Keratinocyte (primary cell): ENCODE data around the gene SSX1.
"Not testable (repeated sequence)": the region's sequence is repeated elsewhere in the genome, so short reads cannot be mapped to it uniquely, and the experiment has no call there.

ENCODE experiments used
- EZH2 ChIP-seq: IDR thresholded peaks from one replicate; pipeline ENCODE4 v1.6.1; 2012; ENCODE audit warnings: inconsistent platforms, mild to moderate bottlenecking, low read length, moderate library complexity
- TF ChIP-seq, protein P1 (sequence below), 3 experiments: IDR thresholded peaks in 1 of 3; conservative IDR thresholded peaks in 1 of 3; optimal IDR thresholded peaks in 1 of 3; 2 replicates in 2 of 3; 3 replicates in 1 of 3; pipeline versions ENCODE3 to v1.5.1; 2011; ENCODE audit warnings: low read length in 3 of 3, mild to moderate bottlenecking in 3 of 3, moderate library complexity in 2 of 3, control low read depth in 1 of 3, inconsistent platforms in 1 of 3; ENCODE audit not compliant: insufficient read depth in 2 of 3; ENCODE audit errors: extremely low read depth in 1 of 3

DNA sequence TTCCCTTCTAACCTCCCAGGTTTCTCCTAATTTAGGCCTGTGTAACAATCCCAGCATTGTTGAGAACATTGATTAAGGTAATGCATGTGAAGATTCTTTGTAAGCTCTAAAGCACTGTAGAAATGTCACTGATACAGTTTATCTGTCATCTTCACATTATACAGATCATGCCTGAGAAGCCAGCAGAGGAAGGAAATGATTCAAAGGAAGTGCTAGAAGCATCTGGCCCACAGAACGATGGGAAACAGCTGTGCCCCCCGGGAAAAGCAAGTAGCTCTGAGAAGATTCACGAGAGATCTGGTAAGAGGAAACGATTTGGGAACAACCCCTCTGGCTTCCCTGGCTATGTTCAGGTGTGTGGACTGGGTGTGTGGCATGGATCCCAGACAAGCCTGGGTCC lies 40.9 kb upstream of the SSX1 start:
- TF ChIP-seq, protein P1, sequence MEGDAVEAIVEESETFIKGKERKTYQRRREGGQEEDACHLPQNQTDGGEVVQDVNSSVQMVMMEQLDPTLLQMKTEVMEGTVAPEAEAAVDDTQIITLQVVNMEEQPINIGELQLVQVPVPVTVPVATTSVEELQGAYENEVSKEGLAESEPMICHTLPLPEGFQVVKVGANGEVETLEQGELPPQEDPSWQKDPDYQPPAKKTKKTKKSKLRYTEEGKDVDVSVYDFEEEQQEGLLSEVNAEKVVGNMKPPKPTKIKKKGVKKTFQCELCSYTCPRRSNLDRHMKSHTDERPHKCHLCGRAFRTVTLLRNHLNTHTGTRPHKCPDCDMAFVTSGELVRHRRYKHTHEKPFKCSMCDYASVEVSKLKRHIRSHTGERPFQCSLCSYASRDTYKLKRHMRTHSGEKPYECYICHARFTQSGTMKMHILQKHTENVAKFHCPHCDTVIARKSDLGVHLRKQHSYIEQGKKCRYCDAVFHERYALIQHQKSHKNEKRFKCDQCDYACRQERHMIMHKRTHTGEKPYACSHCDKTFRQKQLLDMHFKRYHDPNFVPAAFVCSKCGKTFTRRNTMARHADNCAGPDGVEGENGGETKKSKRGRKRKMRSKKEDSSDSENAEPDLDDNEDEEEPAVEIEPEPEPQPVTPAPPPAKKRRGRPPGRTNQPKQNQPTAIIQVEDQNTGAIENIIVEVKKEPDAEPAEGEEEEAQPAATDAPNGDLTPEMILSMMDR (optimal IDR thresholded peaks at IDR 0.05 in 1 of 3, IDR thresholded peaks at IDR 0.05 in 1 of 3, conservative IDR thresholded peaks at IDR 0.05 in 1 of 3; ENCODE audit: extremely low read depth in 1 of 3, insufficient read depth in 2 of 3, low read length in 3 of 3) = not testable (repeated sequence)
- TF ChIP-seq EZH2 = not testable (repeated sequence)
